DMS114 treated with DMSO at 0.1 percent for 48 hours (cell line): ENCODE results near the gene ZNF827.

Experiments
- DNase-seq: peaks from one replicate; lab custom pipeline; 2025; ENCODE audit not compliant: unreplicated experiment; lab: John Stamatoyannopoulos, UW

ZNF827 gene

DNA sequence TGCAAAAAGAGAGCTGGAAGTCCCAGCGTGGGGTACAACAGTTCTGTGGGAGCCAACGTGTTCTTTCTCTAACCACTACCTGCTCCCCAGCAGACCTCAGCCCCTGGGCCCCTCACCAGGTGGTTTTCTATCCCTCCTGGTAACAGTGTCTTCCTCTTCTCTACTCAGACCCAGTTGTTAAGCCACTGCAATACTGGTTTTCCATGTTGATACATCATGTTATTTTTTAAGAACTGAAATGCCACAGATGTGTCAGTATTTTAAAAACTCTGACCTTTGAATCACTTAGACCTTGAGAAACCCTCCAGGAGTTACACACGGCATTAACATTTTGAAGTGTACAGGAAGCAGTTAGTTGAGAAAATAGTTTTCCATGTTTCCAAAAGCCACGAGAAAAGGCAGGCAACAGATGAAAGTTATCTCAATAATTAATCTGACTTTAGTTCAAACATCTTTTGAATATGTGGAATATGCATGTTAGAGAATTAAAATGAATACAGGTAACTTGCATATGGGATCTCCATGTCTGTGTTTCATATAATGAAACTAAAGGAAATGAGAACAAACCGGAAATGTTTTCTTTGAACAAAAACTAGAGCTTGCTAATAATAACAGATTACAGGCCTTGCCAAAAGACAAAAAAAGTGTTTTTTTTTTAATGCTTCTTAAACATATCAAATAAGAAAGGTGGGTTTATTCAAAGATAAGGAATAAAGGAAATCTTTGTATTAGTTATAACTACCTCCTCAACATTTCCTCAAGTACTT is 108.8 kb downstream of the ZNF827 start:
- no peak for DNase-seq

GRCh38 chr4:145828802-145829485 is 109.7 kb downstream of the ZNF827 start:
- DNase-seq, result no peak

GRCh38 chr4:145827885-145828284 is 110.7 kb downstream of the ZNF827 start:
- DNase-seq, result no peak

GRCh38 chr4:145825255-145825654 is 113.4 kb downstream of the ZNF827 start:
- DNase-seq, result no peak

GRCh38 chr4:145824463-145824862 is 114.2 kb downstream of the ZNF827 start:
- no peak for DNase-seq

- DNase-seq, result no peak
These were observed 114.9 kb downstream of the ZNF827 start for GRCh38 chr4:145823743-145824142.

- no peak for DNase-seq
These were observed 116.0 kb downstream of the ZNF827 start for GRCh38 chr4:145822581-145822980.

- DNase-seq, result no peak
These were observed 116.4 kb downstream of the ZNF827 start for GRCh38 chr4:145822181-145822580.

DNA sequence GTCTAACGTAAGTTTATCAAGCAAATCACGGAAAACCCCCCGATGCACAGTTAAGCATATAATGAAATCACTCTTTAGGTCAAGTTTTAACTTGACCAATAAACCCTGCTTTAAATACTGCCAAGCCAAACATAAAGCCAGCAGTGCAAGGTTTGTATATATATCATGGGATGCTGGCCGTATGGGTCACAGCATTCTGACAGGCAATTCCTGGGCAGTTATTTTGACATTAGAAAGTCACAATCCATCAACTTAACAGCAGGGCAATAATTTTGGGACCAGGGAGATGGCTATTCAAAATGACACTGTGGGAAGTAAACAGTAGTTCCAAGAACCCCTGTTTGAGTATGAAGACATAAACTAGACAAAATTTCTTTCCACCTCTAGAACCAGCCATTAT is 116.9 kb downstream of the ZNF827 start:
- DNase-seq, result no peak

GRCh38 chr4:145820407-145820806 is 118.2 kb downstream of the ZNF827 start:
- DNase-seq, result no peak

- no peak for DNase-seq
These were observed 118.8 kb downstream of the ZNF827 start for GRCh38 chr4:145819853-145820181.

GRCh38 chr4:145819101-145819852 is 119.3 kb downstream of the ZNF827 start:
- no peak for DNase-seq

- no peak for DNase-seq
These were observed 120.6 kb downstream of the ZNF827 start for GRCh38 chr4:145818011-145818410.

DNA sequence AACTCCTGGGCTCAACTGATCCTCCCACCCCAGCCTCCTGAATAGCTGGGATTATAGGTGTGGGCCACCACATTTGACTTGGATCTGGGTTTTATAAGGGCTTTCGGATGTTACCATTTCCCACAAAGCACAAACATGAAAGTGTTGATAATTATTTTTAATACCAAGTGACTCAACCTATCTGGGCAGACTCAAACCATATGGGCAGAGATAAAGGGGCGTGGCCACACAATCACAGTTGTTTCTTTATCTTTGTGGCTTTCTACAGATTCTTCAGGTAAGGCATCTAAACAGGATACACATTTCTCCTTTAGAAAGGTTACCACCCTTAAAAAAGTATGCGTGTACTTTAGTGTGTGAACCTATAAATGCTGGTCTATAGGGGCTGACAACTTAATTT is 122.5 kb downstream of the ZNF827 start:
- DNase-seq, result no peak

- no peak for DNase-seq
These were observed 123.0 kb downstream of the ZNF827 start for GRCh38 chr4:145815626-145816025.

DNA sequence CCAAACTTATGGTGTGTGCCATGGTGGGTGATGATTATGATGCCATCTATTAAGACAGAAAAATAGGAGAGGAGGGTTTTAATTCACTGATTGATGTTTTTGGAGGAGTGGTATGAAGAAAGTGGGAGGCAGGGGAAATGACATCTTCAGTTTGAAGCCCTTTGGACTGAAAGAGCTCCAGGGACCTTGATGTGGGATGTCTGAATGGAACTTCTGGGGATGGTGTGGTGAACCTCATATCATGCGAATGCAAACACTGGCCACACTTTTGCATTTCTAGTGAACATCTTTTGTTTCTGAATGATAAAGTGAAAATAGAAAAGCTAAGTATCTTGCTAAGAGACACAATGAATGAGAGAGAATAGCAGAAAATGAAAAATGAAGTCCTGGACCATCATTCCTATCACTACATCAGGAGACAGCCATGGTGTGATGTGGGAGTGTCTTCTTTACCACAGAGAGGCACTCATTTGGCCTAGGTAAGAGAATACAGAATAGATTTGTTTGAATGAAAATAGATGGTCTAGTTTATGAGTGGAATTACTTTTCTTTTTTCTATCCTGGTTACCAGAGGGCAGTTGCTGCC is 123.5 kb downstream of the ZNF827 start:
- DNase-seq, result no peak

- DNase-seq, result no peak
These were observed 124.4 kb downstream of the ZNF827 start for GRCh38 chr4:145814246-145814645.

GRCh38 chr4:145812919-145813318 is 125.7 kb downstream of the ZNF827 start:
- DNase-seq, result no peak

DNA sequence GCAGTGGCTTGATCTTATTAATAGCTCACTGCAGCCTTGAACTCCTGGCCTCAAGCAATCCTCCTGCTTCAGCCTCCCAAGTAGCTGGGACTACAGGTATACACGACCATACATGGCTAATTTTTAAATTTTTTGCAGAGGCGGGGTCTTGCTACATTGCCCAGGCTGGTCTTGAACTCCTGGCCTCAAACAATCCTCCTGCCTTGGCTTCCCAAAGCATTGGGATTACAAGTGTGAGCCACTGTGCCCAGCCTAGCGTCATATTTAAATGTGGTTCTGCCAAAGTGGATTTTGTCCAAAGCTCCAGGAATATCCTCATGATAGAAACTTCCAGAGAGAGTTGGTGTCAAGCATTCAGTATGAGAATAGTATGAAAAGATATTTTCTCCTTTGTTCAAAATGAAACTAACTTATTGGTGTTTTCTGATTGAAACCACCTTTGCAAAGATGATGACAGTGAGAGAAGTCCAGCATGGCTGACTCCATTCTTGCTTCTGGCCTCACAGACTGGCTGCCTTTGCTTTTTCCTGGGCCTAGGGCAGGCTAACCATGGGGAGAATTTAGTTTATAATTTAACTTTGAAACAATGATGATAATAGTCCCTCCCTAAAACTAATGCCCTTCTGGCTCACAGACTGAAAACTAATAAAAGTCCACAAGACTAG is 129.6 kb downstream of the ZNF827 start:
- DNase-seq, result no peak

- no peak for DNase-seq
These were observed 130.5 kb downstream of the ZNF827 start for GRCh38 chr4:145808021-145808650.

DNA sequence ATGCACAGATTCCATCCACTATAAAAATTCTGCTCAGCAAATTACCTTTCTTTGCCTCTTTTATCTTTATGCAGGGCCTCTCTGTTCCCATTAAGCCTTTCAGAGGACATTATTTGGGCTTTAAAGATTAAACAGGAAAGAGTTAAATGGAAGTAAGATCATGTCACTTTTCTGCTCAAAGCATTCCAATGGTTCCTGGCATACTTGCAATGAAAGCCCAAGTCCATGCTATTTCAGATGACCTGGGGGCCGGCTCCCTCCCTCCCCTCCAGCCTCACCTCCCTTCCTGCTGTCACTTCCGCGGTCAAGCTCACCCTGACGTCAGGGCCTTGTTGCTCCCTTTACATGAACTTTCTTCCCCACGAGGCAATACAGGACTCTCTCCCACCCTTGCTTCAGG is 133.1 kb downstream of the ZNF827 start:
- no peak for DNase-seq
